Keratinocyte (primary cell): ENCODE measurements around the gene DLG1. TPM values are rescaled to one million over a fixed set of nuclear protein-coding genes. Genes with fewer than 3 reads are reported as not detected.

Experiments
- DNase-seq: peaks from one replicate; pipeline ENCODE4 v3.0.0-alpha.2; 2011; ENCODE audit warnings: low read depth, missing footprints, low spot score
- FAIRE-seq: peaks from 2 replicates; lab custom pipeline; 2011; peaks lifted over from hg19 to GRCh38; lab: Jason Lieb, UNC
- H2AFZ ChIP-seq: 2 replicates; pipeline ENCODE4 v1.6.0; 2012; ENCODE audit warnings: low read length, control low read depth, inconsistent platforms; ENCODE audit not compliant: control insufficient read depth
- H3K27ac ChIP-seq: 2 replicates; pipeline ENCODE4 v1.5.1; 2011; ENCODE audit warnings: low read length; ENCODE audit not compliant: control insufficient read depth, insufficient read depth
- H3K27me3 ChIP-seq: 3 replicates; pipeline ENCODE4 v1.6.0; 2011; ENCODE audit warnings: low read length; ENCODE audit not compliant: control insufficient read depth, insufficient read depth; ENCODE audit errors: extremely low read depth
- H3K36me3 ChIP-seq, 2 experiments: 2 replicates in 1 of 2; 3 replicates in 1 of 2; pipeline ENCODE4 v1.5.1; 2011; ENCODE audit warnings: low read length in 2 of 2, mild to moderate bottlenecking in 1 of 2; ENCODE audit not compliant: control insufficient read depth in 2 of 2, insufficient read depth in 2 of 2; ENCODE audit errors: extremely low read depth in 1 of 2
- H3K4me1 ChIP-seq: 3 replicates; pipeline ENCODE4 v1.5.1; 2011; ENCODE audit warnings: low read length; ENCODE audit not compliant: control insufficient read depth, insufficient read depth; ENCODE audit errors: extremely low read depth
- H3K4me2 ChIP-seq: 3 replicates; pipeline ENCODE4 v1.6.0; 2011; ENCODE audit warnings: low read depth, low read length; ENCODE audit not compliant: control insufficient read depth, insufficient read depth; ENCODE audit errors: extremely low read depth
- H3K4me3 ChIP-seq, 3 experiments: fragments of 200-600 bp in 1 of 3; sonication (generic) in 1 of 3; 2 replicates in 2 of 3; 3 replicates in 1 of 3; pipeline ENCODE4 v1.5.1; 2011 to 2016; ENCODE audit warnings: low read length in 3 of 3, mild to moderate bottlenecking in 3 of 3, control low read depth in 2 of 3, inconsistent platforms in 1 of 3, low read depth in 1 of 3, mixed read lengths in 1 of 3, mixed run types in 1 of 3, moderate library complexity in 1 of 3; ENCODE audit not compliant: control insufficient read depth in 2 of 3, insufficient read depth in 2 of 3; ENCODE audit errors: extremely low read depth in 1 of 3
- H3K79me2 ChIP-seq: 2 replicates; pipeline ENCODE4 v1.6.0; 2012; ENCODE audit warnings: low read length; ENCODE audit not compliant: control insufficient read depth, insufficient read depth
- H3K9ac ChIP-seq: 3 replicates; pipeline ENCODE4 v1.6.0; 2011; ENCODE audit warnings: low read length; ENCODE audit not compliant: control insufficient read depth, insufficient read depth; ENCODE audit errors: extremely low read depth
- H3K9me1 ChIP-seq: 3 replicates; pipeline ENCODE4 v1.6.0; 2011; ENCODE audit warnings: low read length; ENCODE audit not compliant: control insufficient read depth, insufficient read depth; ENCODE audit errors: extremely low read depth
- H3K9me3 ChIP-seq: 2 replicates; pipeline ENCODE4 v1.5.1; 2012; ENCODE audit warnings: low read depth, low read length; ENCODE audit not compliant: control insufficient read depth
- H4K20me1 ChIP-seq: 3 replicates; pipeline ENCODE4 v1.6.0; 2011; ENCODE audit warnings: low read length; ENCODE audit not compliant: control insufficient read depth, insufficient read depth; ENCODE audit errors: extremely low read depth
- EZH2 ChIP-seq: IDR thresholded peaks from one replicate; pipeline ENCODE4 v1.6.1; 2012; ENCODE audit warnings: inconsistent platforms, mild to moderate bottlenecking, low read length, moderate library complexity
- dilution Hi-C: fragments of 300-500 bp; cut with MboI; formaldehyde crosslinking; loops from one replicate; pipeline ENCODE4 v1.7.0; 2020; ENCODE audit warnings: low sequenced_read_pairs; ENCODE audit not compliant: extremely low pct_ligation_motif_present
- polyA plus RNA-seq, 5 experiments: library from polyadenylated mRNA; depleted of rRNA in 3 of 5; stranded (reverse) in 3 of 5; stranded (forward) in 1 of 5; unstranded in 1 of 5; fragments of >200 nt; gene quantifications; 1 replicate in 1 of 5; 2 replicates in 3 of 5; 3 replicates in 1 of 5; pipeline versions ENCODE4 v1.2.1 to v1.2.3, GENCODE V29; 2011 to 2012; ENCODE audit warnings: missing spikeins in 2 of 5, low read depth in 1 of 5, low replicate concordance in 1 of 5
- TF ChIP-seq, protein P1 (sequence below), 3 experiments: IDR thresholded peaks in 1 of 3; conservative IDR thresholded peaks in 1 of 3; optimal IDR thresholded peaks in 1 of 3; 2 replicates in 2 of 3; 3 replicates in 1 of 3; pipeline versions ENCODE3 to v1.5.1; 2011; ENCODE audit warnings: low read length in 3 of 3, mild to moderate bottlenecking in 3 of 3, moderate library complexity in 2 of 3, control low read depth in 1 of 3, inconsistent platforms in 1 of 3; ENCODE audit not compliant: insufficient read depth in 2 of 3; ENCODE audit errors: extremely low read depth in 1 of 3

Gene DLG1
- polyA plus RNA-seq, 1 donor (not counting 4 experiments of a cell fraction or from before 2014, with no cell fraction given): 139 TPM

GRCh38 chr3:197306374-197307086 lies 8.1 kb upstream of the DLG1 start:
- Histone ChIP-seq H3K9me1 (no peaks in the 10 kb centered on the region), H4K20me1 (no peaks in the 10 kb centered on the region), H3K4me3 (peak overlapping the region in 1 of 3 experiments; percentile 43), H3K36me3 (no peaks in the 10 kb centered on the region), H3K79me2 (no peaks in the 10 kb centered on the region), H3K9me3 (no peaks in the 10 kb centered on the region), H3K9ac (no peak overlapping the region), H2AFZ (peak overlapping the region; percentile 67), H3K4me1 (peaks cover 54% of the 10 kb centered on the region), H3K27ac (peak overlapping the region; percentile 65), H3K4me2 (peak overlapping the region; percentile 87), H3K27me3 (no peaks in the 10 kb centered on the region)
- DNase-seq (peak; percentile 70), FAIRE-seq (no peak)
- dilution Hi-C loops: loop anchor here (25.0 kb wide), 1 partner anchor 181 kb away; no protein-coding TSS in a partner anchor
- no peak for TF ChIP-seq EZH2
- TF ChIP-seq, protein P1, sequence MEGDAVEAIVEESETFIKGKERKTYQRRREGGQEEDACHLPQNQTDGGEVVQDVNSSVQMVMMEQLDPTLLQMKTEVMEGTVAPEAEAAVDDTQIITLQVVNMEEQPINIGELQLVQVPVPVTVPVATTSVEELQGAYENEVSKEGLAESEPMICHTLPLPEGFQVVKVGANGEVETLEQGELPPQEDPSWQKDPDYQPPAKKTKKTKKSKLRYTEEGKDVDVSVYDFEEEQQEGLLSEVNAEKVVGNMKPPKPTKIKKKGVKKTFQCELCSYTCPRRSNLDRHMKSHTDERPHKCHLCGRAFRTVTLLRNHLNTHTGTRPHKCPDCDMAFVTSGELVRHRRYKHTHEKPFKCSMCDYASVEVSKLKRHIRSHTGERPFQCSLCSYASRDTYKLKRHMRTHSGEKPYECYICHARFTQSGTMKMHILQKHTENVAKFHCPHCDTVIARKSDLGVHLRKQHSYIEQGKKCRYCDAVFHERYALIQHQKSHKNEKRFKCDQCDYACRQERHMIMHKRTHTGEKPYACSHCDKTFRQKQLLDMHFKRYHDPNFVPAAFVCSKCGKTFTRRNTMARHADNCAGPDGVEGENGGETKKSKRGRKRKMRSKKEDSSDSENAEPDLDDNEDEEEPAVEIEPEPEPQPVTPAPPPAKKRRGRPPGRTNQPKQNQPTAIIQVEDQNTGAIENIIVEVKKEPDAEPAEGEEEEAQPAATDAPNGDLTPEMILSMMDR (optimal IDR thresholded peaks at IDR 0.05 in 1 of 3, IDR thresholded peaks at IDR 0.05 in 1 of 3, conservative IDR thresholded peaks at IDR 0.05 in 1 of 3; ENCODE audit: extremely low read depth in 1 of 3, insufficient read depth in 2 of 3, low read length in 3 of 3): no peak

GRCh38 chr3:197305854-197306253 lies 7.4 kb upstream of the DLG1 start:
- no peak for DNase-seq
- peak overlapping the region; percentile 87 for H3K4me2 ChIP-seq
- peak overlapping the region in 2 of 3 experiments; percentile 9 to 43 for H3K4me3 ChIP-seq
- dilution Hi-C loops: loop anchor here (25.0 kb wide), 1 partner anchor 181 kb away; no protein-coding TSS in a partner anchor
- no peaks in the 10 kb centered on the region for H3K9me1 ChIP-seq
- H3K27me3 ChIP-seq: no peaks in the 10 kb centered on the region
- no peaks in the 10 kb centered on the region for H3K36me3 ChIP-seq
- no peak overlapping the region for H3K9ac ChIP-seq
- H2AFZ ChIP-seq: peak overlapping the region; percentile 67
- no peaks in the 10 kb centered on the region for H3K9me3 ChIP-seq
- H3K79me2 ChIP-seq: no peaks in the 10 kb centered on the region
- no peak for FAIRE-seq
- no peaks in the 10 kb centered on the region for H4K20me1 ChIP-seq
- H3K27ac ChIP-seq: peak overlapping the region; percentile 65
- no peak for TF ChIP-seq EZH2
- TF ChIP-seq, protein P1 (optimal IDR thresholded peaks at IDR 0.05 in 1 of 3, IDR thresholded peaks at IDR 0.05 in 1 of 3, conservative IDR thresholded peaks at IDR 0.05 in 1 of 3; ENCODE audit: extremely low read depth in 1 of 3, insufficient read depth in 2 of 3, low read length in 3 of 3): no peak
- H3K4me1 ChIP-seq: peaks cover 54% of the 10 kb centered on the region
